Neutrophil (primary cell): ENCODE measurements around the gene TMPRSS2.

Experiments used
- H3K27ac ChIP-seq: fragments of 200-600 bp; sonication (generic); 2 replicates; pipeline ENCODE4 v1.5.1; 2016; ENCODE audit warnings: mild to moderate bottlenecking, moderate library complexity
- H3K27me3 ChIP-seq: fragments of 200-600 bp; sonication (generic); 2 replicates; pipeline ENCODE4 v1.6.0; 2016; ENCODE audit warnings: mild to moderate bottlenecking
- H3K36me3 ChIP-seq: fragments of 200-600 bp; sonication (generic); 2 replicates; pipeline ENCODE4 v1.5.1; 2017
- H3K4me1 ChIP-seq, 2 experiments: fragments of 200-600 bp in 1 of 2; sonication (generic) in 1 of 2; 1 replicate in 1 of 2; 2 replicates in 1 of 2; pipeline versions ENCODE4 v1.5.1 to v1.6.1; 2013 to 2016; ENCODE audit warnings: low read depth in 1 of 2, low read length in 1 of 2, mild to moderate bottlenecking in 1 of 2, moderate library complexity in 1 of 2; ENCODE audit not compliant: control insufficient read depth in 1 of 2, insufficient read depth in 1 of 2
- H3K4me3 ChIP-seq, 2 experiments: fragments of 200-600 bp in 1 of 2; sonication (generic) in 1 of 2; 1 replicate in 1 of 2; 2 replicates in 1 of 2; pipeline ENCODE4 v1.5.1; 2013 to 2016; ENCODE audit warnings: low read depth in 1 of 2, low read length in 1 of 2, mild to moderate bottlenecking in 1 of 2, moderate library complexity in 1 of 2
- H3K9me3 ChIP-seq: fragments of 200-600 bp; sonication (generic); 2 replicates; pipeline ENCODE4 v1.5.1; 2016
- TF ChIP-seq, protein P1 (sequence below): fragments of 200-600 bp; sonication (generic); IDR thresholded peaks from 2 replicates; pipeline ENCODE4 v1.5.1; 2016; ENCODE audit warnings: antibody characterized with exemption

Gene TMPRSS2

DNA sequence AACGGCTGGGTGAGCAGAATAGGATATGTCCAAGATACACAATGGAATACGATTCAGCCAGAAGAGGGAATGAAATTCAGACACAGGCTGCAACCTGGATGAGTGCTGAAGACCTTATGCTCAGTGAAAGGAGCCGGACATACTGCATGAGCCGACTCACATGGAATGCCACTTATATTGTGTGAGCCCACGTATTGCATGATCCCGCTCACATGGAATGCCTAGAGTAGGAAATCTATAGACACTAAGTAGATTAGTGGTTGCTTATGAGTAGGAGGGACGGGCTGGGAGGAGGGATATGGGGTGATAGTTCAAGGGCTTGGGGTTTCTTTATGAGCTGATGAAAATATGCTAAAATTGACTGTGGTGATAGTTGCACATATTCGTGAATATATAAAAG is 26.8 kb downstream of the TMPRSS2 start:
- H3K27ac ChIP-seq, result no peak overlapping the region
- TF ChIP-seq, protein P1, sequence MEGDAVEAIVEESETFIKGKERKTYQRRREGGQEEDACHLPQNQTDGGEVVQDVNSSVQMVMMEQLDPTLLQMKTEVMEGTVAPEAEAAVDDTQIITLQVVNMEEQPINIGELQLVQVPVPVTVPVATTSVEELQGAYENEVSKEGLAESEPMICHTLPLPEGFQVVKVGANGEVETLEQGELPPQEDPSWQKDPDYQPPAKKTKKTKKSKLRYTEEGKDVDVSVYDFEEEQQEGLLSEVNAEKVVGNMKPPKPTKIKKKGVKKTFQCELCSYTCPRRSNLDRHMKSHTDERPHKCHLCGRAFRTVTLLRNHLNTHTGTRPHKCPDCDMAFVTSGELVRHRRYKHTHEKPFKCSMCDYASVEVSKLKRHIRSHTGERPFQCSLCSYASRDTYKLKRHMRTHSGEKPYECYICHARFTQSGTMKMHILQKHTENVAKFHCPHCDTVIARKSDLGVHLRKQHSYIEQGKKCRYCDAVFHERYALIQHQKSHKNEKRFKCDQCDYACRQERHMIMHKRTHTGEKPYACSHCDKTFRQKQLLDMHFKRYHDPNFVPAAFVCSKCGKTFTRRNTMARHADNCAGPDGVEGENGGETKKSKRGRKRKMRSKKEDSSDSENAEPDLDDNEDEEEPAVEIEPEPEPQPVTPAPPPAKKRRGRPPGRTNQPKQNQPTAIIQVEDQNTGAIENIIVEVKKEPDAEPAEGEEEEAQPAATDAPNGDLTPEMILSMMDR, result no peak
- H3K4me1 ChIP-seq, result no peaks in the 10 kb centered on the region
- no peak overlapping the region for H3K4me3 ChIP-seq
- peaks cover 46% of the 10 kb centered on the region for H3K27me3 ChIP-seq
- no peaks in the 10 kb centered on the region for H3K9me3 ChIP-seq
- no peaks in the 10 kb centered on the region for H3K36me3 ChIP-seq

DNA sequence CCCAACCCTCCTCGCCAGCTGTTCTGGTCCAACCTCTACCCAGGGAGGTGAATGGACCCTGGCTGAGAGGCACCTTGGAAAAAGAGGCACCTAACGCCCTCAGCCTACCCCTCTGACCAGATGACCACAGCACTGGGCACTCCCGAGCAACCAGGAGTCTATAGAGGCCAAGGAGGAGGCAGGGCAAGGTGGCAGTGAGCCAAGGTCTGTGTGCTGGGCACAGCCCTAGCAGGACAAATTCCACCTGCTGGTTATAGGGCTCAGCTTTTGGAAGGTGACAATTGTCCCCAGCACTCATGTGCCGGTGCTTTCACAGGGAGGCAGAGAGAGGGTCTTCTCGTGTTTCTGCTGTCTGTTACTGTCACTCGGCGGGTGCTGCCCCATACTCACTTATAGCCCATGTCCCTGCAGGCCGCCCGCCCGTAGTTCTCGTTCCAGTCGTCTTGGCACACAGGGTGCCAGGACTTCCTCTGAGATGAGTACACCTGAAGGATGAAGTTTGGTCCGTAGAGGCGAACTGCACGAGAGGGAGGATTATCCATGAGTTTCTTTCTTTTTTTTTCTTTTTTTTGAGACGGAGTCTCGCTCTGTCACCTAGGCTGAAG is 27.8 kb downstream of the TMPRSS2 start:
- Histone ChIP-seq H3K36me3 (no peaks in the 10 kb centered on the region), H3K9me3 (no peaks in the 10 kb centered on the region), H3K27ac (no peak overlapping the region), H3K4me1 (no peaks in the 10 kb centered on the region), H3K27me3 (peaks cover 51% of the 10 kb centered on the region), H3K4me3 (no peak overlapping the region)
- TF ChIP-seq, protein P1, result no peak

DNA sequence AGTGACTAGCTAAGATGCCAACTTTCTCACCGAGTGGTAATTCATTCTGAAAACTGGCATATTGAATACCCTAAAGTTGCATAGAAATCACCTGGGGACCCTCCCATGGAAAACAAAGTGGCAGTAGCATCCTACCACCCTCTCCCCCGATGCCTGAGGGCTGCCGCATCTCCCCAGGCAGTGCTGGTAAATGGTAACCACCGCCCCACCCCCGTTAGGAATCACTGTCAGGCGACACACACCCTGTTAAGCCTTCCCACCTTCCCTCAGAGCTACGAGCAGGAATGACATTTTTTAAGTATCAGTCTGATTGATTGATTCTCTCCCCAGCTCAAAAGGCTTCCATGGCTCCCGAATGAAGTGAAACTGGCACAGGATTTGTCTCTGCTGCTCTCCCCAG is 28.3 kb downstream of the TMPRSS2 start:
- Histone ChIP-seq H3K4me3 (no peak overlapping the region), H3K27ac (no peak overlapping the region), H3K27me3 (peaks cover 51% of the 10 kb centered on the region), H3K36me3 (no peaks in the 10 kb centered on the region), H3K4me1 (no peaks in the 10 kb centered on the region), H3K9me3 (no peaks in the 10 kb centered on the region)
- TF ChIP-seq, protein P1, result no peak

DNA sequence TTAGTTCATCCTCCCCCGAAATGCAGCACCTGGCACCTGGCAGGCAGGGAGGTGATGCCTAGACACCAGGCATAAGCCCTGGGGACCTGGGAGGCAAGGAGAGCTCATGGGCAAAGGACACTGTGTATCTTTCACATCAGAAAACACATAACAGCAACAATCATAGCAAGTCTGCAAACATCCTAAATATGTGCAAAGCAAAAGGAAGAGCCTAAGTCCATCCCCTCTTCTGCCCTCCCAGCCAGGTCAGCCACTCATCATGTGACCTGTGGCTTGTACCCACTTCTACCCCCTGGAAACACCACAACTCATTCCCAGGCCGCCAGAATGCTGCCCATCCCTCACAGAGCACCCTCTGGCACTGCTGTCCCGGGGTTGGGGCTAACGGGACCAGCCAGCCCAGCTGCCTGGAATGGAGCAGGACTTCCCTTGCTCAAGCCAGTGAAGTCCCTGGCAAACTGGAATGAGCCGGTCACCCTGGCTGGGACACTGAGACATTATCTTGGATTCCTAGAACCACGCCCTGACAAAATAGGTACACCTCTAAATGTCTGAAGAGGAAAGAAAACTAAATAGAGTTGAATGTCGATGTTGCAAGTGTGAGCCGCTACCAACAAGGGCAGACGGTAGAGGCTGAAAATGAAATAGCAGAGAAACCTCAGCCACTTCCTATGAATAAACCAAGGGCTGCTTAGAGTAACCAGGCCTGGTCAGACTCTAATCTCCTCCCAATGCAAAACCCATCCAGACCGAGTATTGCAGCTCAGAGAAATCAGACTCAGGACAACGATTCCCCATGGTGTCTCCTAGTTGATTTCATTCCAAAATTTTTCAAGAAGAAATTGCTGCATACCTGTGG is 29.4 kb downstream of the TMPRSS2 start:
- Histone ChIP-seq H3K36me3 (no peaks in the 10 kb centered on the region), H3K4me3 (no peak overlapping the region), H3K27me3 (peaks cover 45% of the 10 kb centered on the region), H3K4me1 (no peaks in the 10 kb centered on the region), H3K27ac (no peak overlapping the region), H3K9me3 (no peaks in the 10 kb centered on the region)
- TF ChIP-seq, protein P1, result no peak

DNA sequence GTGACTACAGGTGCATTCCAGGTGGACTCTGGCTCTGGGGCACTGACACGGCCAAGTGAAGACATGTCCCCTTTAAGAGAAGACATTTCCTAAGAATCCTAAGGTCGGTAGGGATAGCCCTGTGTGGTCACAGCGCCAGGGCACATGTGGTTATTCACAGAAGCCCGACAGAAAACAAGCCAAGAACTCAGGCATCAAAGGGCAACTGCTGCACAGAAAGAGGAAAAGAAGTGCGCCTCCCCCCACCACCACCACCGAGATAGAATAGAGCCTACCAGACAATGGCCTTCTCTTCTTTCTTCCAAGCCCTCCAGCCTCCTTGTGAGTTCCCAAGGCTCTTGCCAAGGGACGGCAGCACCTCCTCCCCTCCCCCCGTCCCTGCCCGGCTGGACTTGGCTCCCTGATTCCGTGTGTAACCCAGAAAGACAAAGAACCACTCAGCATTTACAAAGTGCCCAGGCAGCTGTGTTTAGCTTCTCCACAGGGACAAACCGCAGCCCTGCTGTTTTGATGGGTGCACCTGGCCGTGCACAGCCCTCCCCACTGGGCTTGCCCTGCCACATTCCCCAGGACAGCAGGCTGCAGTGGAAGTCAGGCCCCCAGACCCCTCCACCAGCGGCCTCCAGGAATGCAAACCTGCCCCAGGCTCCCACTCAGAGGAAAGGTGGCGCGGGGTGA is 30.2 kb downstream of the TMPRSS2 start:
- TF ChIP-seq, protein P1, result no peak
- no peak overlapping the region for H3K27ac ChIP-seq
- peaks cover 45% of the 10 kb centered on the region for H3K27me3 ChIP-seq
- no peaks in the 10 kb centered on the region for H3K4me1 ChIP-seq
- H3K9me3 ChIP-seq, result no peaks in the 10 kb centered on the region
- H3K4me3 ChIP-seq, result no peak overlapping the region
- no peaks in the 10 kb centered on the region for H3K36me3 ChIP-seq
